C1 segment of cervical spinal cord (tissue), 14 donors: ENCODE measurements around the gene PABPN1.

Source experiments
- DNase-seq, 14 donors: peaks; one replicate each; lab custom pipeline; 2025; lab: John Stamatoyannopoulos, UW

Gene PABPN1

DNA sequence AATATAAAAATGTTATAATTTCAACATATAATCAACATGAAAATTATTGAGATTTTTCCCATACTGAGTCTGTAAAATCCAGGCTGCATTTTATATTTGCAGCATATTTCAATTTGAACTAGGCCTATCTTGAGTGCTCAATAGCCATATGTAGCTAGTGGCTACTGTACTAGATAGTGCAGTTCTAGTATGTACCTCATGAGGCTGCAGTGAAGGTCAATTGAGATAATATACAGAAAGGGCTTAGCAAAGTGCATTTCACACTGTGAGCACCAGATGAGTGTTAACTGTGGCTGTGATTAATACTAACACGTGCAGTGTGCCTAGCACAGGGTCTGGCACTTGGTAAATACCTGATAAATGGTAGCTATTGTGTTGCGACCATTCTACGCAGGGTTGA is 36.8 kb downstream of the PABPN1 start:
- DNase-seq = no peak

DNA sequence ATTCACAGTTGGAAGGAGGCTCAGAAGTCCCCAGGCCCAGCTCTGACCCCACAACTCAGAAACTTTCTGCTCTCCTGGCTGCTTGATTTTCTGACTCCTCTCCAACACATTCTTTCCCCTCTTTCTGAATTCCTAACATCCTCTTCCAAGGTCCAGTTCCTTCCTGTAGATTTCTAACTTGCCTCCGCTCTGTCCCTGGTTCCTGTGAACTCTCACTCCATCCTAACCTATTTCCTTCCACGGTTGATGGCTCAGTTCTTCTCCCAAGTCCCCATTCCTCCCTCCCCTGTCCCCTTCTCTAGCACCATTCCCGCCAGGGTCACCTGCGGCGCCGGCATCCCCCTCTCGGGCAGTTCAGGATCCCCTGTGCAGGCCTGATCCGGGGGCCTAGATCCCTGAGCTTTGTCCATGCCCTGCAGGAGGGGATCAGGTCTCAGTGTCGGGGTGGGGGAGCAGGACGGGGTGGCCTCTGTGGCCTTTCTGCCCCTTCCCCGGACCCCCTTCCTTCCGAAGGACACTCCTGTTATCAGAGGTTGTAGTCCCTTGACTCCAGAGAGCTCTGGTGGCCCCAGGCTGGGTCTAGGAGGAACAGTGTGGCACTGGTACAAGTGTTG is 37.4 kb downstream of the PABPN1 start:
- no peak for DNase-seq

DNA sequence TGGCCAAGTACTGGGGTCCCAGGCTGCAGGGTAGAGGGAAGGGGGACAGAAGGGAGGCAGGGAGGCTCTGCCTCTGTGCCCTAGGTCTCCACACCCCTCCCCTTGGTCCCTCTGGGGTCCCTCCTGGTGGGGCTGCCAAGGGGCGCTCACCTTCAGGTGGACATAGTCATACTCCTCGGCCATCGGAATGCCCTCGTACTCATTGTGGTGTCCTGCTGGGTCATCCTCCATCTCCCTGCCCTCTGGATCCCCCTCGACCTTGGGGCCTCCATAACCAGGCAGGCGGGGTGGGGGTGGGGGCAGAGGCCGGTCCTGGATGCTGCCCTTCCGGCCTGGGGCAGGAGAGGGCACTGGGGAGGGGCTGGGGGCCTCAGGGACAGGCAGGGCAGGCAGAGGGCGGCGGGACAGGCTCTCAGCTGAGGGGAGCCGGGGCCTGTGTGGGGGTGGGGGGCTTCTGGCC is 37.9 kb downstream of the PABPN1 start:
- no peak for DNase-seq

DNA sequence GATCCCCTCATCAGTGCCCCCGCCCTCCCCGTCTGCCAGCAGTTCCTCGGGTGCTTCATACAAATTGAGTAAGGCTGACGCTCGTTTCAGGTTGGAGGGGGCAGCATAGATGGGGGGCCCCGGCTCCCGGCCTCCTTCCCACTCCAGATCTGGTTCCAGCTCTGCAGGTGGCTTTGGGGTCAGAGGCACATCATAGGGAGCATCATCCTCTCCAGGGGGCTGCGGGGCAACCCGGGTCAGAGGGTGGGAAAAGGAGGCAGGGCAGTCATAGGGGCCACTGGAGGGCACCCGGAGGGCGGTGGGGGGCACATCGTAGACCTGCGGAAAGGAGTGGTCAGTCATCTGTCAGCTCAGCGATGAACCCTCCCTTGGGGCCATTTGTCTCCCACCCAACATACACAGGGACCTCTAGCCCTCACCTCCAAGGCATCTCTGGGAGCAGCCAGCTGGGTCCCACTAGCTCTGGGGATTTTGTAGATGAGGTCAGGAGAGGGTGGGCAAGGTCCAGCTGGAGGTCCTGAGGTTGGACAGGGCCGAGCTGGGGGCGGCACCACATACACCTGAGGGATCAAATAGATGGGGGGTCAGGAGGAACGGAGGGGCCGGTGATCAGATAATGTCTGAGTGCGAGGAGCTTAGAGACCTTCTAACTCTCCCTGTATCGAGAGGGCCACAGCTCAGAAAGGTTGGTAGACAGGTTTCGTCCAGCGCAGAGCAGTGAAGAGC is 38.6 kb downstream of the PABPN1 start:
- DNase-seq = no peak

DNA sequence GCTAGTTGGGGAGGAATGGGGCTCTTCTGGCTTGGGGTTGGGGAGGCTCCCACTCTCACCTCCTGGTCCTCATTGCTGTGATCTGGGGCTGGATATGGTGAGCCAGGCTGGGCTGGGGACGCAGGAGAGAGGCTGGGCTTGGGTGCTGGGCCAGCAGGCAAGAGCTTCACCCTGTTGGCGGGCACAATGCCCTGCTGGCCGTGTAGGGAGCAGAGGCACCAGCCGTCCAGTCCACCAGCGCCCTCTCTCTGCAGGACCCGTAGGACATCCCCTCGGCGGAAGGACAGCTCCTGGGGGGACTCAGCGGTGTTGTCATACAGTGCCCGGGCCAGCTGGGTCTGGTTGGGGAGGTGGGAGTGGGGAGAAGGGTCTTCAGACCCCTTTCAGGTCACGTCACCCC is 39.2 kb downstream of the PABPN1 start:
- DNase-seq = peak in 10 of 14 donors; percentile 17 to 78 (median 54)

DNA sequence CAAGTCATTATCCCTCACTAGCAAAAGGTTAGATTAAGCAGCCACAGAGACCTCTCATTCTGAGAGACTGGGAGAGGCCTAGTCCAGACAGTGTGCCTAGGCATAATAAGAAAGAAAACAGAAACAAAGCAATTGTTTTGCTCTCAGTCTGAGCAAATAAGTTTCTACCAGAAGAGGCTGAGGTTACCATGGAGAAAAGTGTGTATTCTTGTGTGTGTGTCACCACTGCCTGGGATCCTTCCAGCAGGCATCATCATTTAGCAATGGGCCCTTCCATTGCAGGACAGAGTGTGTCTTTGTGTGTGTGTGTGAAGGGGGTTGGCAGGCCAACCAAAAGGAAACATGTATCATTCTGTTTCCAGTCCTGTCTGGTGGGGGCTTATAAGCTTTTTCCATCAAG is 40.1 kb downstream of the PABPN1 start:
- peak in 6 of 14 donors; percentile 23 to 65 (median 40) for DNase-seq

DNA sequence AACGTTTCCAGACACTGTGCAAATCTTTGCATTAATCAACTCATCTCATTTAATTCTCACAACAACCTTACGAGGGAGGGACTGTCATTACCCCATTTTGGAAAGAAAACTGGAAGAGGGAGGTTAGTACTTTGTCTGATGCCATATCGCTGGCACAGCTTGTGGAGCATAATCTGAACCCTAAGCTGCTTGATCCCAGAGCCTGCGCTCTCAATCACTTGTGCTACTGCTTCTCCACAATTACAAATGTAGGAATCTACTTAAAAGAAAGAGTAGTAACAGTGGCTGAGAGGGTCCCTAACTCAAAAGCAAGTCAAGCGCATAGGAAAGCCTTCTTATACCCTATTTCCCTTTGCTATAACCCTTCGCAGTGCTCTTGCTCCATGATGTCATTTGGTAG is 40.5 kb downstream of the PABPN1 start:
- DNase-seq = peak in 1 of 14 donors; percentile 23

DNA sequence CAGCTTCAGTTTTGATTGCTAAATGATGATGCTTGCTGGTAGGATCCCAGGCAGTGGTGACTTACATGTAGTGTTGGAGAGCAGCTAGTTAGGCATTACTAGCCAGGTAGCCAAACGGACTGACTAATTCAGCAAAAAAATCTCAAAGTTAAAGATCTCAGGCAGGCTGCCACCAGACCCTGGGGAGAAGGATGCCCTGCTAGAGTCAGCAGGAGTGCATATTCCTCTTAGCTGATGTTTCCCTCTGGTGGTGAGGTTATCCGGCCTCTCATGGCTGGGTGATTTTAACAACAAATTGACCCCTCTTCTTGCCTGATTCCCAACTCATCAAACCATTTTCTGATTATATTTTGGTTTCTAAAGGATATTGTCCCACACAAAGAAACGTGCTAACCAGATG is 40.9 kb downstream of the PABPN1 start:
- no peak for DNase-seq

DNA sequence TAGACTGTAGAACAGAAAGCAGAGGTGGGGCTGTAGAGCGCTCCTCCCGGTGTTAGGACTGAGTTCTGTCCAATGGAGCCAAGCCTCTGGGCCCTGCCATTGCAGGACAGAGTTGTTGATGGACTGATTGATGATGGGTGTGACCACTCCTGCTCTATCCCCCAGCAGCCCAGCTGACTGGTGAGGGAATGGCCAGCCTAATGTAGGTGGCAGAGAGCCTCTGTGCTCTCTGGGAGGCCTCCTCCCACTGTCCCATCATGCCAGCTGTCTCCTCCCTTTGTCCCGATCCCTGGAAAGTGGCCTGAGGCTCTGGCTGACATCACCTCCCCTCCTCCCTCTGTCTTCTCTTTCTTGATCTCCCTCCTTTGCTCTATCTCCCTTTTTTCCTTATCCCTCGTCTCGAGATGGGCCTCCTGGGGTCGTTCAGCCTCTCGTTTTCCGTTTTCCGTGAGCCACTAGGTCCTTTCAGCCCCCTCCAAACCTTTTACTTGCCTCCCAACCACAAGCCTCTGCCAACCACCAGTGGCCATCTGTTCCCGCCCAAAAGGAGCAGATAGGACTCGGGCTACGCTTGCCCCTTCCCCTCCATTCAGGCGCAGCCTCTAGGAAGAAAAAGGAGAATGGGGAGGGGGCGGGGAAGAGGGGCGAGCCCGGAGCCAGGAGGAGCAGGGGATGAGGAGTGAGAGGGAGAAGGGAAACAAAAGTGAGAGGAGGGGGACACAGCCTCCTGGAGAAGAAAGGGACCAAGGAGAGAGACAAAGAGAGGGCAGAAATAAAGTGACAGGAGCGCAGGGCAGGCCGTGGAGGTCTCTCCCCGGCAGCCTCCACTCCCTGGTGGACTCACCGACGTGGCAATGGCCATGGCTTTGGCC is 43.1 kb downstream of the PABPN1 start:
- peak in 11 of 14 donors; percentile 42 to 81 (median 62) for DNase-seq

DNA sequence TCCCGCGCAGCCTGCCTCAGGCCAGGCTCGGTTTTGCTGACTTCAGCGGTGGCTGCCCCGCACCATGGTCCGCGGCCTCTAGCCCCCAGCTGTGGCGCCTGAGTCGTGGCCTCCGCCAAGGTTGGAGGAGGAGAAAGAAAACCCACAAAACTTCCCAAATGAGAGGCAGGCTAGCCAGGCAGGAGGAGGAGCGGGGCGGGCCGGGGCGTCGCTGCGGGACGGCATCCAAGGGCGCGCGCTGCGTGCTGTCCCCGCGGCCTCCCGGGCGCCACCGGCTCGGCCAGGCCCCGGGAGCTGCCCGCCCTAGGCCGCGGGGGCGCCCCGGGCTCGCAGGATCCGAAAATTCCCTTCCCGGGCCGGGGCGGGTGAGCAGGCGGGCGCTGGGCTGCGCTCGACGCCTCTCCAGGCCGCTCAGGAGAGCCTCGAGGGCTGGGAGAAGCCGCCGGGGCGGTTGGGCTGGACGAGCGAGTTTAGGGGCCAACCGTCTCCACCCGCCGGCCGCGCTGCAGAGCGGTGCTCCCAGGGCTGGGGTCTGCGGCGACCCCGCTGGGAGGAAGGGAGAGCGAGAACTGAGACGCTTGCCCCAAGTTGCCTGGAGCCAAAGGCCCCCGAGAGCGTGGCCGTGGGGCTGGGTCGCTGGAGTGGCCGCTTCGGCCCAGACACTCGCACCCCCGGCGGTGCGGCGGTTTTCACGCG is 43.9 kb downstream of the PABPN1 start, which contains the start of gene EFS:
Gene EFS (minus strand): TSS at position 137 of the 696 bp plus-strand sequence. CDS start 147 bp downstream, outside the sequence.
- peak in 12 of 14 donors; percentile 23 to 83 (median 52) for DNase-seq

DNA sequence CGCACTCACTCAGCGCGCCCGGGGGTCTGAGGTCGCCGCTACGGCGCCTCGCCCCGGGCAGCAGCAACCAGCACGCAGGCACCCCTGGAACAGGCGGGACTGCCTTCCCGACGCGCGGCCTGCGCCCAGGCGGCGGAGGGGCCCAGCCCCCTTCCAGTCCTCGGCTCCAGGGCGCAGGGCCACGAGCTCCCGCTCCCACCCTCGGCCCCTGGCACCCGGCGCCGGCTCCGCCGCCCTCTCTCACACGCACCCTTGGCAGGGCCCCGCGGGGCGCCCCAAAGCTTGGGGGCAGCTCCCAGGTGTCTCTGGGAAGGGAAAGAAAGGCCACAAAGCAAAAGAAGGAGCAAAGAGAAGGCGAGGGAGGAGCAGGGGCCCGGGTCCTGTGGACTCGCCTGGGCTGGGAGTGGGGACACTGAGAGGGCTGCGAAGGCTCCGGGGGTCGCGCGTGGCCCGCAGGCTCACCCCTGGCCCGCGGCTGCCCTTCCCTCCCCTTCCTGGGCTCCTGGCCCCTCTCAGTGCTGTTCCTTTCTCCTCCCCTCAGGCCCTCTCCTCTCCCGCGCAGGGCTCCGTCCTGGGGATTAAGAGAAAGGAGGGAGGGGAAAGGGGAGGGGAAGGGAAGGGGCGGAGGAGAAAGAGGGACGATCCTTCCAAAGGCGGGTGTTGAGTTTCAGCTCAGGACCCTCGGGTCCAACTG is 44.6 kb downstream of the PABPN1 start:
- DNase-seq = peak in 11 of 14 donors; percentile 56 to 82 (median 73)

DNA sequence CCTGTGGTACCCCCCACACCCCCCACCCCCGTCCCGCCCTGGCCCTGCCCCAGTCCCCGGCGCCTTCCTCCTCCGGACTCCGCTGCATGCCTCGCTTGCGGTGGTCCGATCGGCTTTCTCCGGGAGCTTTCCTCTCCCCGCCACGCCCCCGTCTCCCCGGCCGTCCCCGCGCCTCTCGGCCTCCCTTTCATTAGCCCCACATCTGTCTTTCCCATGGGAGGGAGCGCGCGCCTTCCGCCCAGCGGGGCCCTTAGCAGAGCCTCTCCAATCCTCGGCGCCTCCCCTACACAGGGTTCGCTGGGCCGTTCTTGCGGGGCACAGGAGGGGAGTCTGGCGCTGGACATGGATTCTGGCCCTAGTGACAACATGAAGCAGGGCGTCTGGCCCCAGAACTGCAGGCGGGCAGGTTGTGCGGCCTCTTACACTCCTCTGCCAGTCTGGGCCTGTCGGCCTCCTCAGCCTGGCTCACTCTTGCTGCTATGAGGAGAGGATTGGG is 45.2 kb downstream of the PABPN1 start:
- peak in 13 of 14 donors; percentile 42 to 87 (median 76) for DNase-seq

DNA sequence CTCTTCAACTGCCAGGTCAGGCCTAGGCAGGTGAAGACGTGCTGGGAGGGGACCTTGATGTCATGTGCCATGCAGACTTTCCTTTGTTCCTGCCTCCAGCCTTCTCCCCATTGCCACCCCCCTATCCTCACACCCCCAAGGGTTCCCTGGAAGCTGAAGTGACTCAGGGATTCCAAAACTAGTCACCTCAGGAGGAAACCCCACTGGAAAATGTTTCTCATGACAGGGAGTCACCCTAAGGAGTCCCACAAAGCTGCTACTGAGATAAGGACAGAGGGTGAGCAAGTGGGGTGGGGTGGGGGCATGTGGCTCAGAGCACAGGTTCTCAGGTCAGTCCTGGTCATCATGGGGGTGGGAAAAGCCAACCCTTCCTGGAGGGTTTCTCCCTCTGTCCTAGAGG is 49.0 kb downstream of the PABPN1 start:
- DNase-seq = no peak

DNA sequence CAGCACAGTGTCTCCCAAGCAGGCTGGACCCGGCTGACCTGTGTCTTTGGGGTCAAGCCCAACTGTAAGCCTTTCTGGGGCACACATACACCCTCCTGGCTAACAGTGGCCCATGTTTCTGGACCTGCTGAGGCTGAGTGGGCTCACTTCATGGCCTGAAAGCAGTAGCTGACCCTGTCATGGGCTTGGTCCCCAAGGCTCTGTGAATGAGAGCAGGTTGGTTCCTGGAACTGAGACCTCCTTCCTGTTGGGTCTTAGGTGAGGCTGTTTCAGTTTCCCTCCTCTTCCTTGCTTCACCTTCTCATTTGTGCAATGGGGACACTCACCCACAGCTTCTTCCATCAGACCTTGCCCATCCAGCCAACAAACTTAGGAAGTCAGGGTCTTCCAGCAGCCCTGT is 50.6 kb downstream of the PABPN1 start:
- no peak for DNase-seq

DNA sequence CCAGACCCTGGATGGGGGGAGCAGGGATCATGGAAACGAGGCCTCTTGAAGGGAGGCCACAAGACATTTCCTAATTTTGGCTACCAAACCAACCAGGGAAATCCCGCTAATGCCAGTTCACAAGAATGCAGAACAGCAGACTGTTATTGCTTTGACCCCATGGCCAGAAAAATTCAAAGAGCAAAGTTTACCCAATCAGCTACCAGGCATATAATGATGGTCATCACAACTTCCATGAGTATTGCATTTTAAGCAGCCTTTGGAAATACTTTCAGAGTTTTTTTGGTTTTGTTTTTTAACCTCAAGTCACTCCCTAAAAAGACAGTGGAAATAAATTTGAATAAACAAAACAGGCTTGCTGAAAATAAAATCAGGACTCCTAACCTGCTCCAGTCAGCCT is 51.3 kb downstream of the PABPN1 start, which contains the start of gene IL25:
Gene IL25 (plus strand): TSS at position 301 of the 400 bp plus-strand sequence.
- DNase-seq = no peak

DNA sequence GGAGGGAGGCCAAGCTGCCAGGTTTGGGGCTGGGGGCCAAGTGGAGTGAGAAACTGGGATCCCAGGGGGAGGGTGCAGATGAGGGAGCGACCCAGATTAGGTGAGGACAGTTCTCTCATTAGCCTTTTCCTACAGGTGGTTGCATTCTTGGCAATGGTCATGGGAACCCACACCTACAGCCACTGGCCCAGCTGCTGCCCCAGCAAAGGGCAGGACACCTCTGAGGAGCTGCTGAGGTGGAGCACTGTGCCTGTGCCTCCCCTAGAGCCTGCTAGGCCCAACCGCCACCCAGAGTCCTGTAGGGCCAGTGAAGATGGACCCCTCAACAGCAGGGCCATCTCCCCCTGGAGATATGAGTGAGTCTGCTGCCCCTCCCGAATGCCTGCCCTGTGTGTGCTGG is 51.8 kb downstream of the PABPN1 start:
- no peak for DNase-seq
